A549 (cell line): ENCODE data around the gene FOXP1. TPM values are rescaled to one million over a fixed set of nuclear protein-coding genes. Genes with fewer than 3 reads are reported as not detected.

Experiments used
- ATAC-seq, 2 experiments: fragments of 200-7000 bp in 1 of 2; fragments of >200 bp in 1 of 2; cut with Nextera tagmentation in 1 of 2; cut with Tn5 transposase in 1 of 2; 3 replicates each; pipeline versions ENCODE4 v1.8.0 to v1.9.1; 2018 to 2020; ENCODE audit warnings: mild to moderate bottlenecking in 1 of 2, moderate library complexity in 1 of 2
- CTCF ChIA-PET: fragments of 300-600 bp; sonication (Branson Sonifier 250); formaldehyde crosslinking; extraction: SDS; loops from one replicate; lab custom pipeline; 2021; ENCODE audit warnings: antibody characterized with exemption, inconsistent platforms; lab: Yijun Ruan, JAX
- POLR2A ChIA-PET: fragments of 350-600 bp; formaldehyde crosslinking; extraction: SDS; loops from one replicate; lab custom pipeline; 2021; ENCODE audit warnings: antibody characterized with exemption, inconsistent platforms; lab: Yijun Ruan, JAX
- DNase-seq, 2 experiments: peaks; one replicate each; pipeline versions ENCODE4 v3.0.0 to v3.0.0-alpha.2; 2011 to 2016; ENCODE audit warnings: low read depth in 1 of 2, low spot score in 1 of 2
- FAIRE-seq: peaks from 2 replicates; lab custom pipeline; 2011; peaks lifted over from hg19 to GRCh38; lab: Jason Lieb, UNC
- H3K27ac ChIP-seq, 2 experiments: fragments of >200 bp; sonication (Bioruptor Twin); formaldehyde crosslinking; 3 replicates each; pipeline ENCODE4 v1.5.1; 2016 to 2017
- H3K4me1 ChIP-seq: fragments of >200 bp; sonication (Bioruptor Twin); formaldehyde crosslinking; 3 replicates; pipeline ENCODE4 v1.6.1; 2016
- H3K4me2 ChIP-seq: fragments of >200 bp; sonication (Bioruptor Twin); formaldehyde crosslinking; 3 replicates; pipeline ENCODE4 v1.6.1; 2016
- H3K4me3 ChIP-seq: fragments of >200 bp; sonication (Bioruptor Twin); formaldehyde crosslinking; 3 replicates; pipeline ENCODE4 v1.5.1; 2016
- H3K9me3 ChIP-seq: fragments of >200 bp; sonication (Bioruptor Twin); formaldehyde crosslinking; 3 replicates; pipeline ENCODE4 v1.6.1; 2016
- CHD2 ChIP-seq: fragments of 150-350 bp; IDR thresholded peaks from 2 replicates; pipeline ENCODE4 v1.6.1; 2014; ENCODE audit warnings: low read length; ENCODE audit not compliant: partially characterized antibody
- FOSL2 ChIP-seq, 2 experiments: fragments of 450-650 bp in 1 of 2; fragments of >200 bp in 1 of 2; sonication (Bioruptor Twin) in 1 of 2; formaldehyde crosslinking; IDR thresholded peaks; 2 replicates each; pipeline versions ENCODE4 v1.5.0 to v1.6.1; 2016 to 2020; ENCODE audit warnings: mild to moderate bottlenecking in 1 of 2, moderate library complexity in 1 of 2
- FOXS1 ChIP-seq: fragments of 250-450 bp; sonication (Bioruptor Pico); IDR thresholded peaks from 2 replicates; pipeline ENCODE4 v1.5.0; 2020; ENCODE audit warnings: mild to moderate bottlenecking, moderate library complexity
- GATA3 ChIP-seq: IDR thresholded peaks from 2 replicates; pipeline ENCODE4 v1.6.1; 2012; ENCODE audit warnings: borderline replicate concordance
- HEYL ChIP-seq: fragments of 250-450 bp; sonication (Bioruptor Pico); IDR thresholded peaks from 2 replicates; pipeline ENCODE4 v1.8.0; 2021; ENCODE audit warnings: mild to moderate bottlenecking, moderate library complexity
- HOXB5 ChIP-seq: fragments of 250-450 bp; sonication (Bioruptor Pico); IDR thresholded peaks from 2 replicates; pipeline ENCODE4 v1.5.0; 2020; ENCODE audit warnings: mild to moderate bottlenecking, moderate library complexity
- MAFK ChIP-seq: fragments of 450-650 bp; IDR thresholded peaks from 2 replicates; pipeline ENCODE4 v1.6.1; 2014; ENCODE audit not compliant: partially characterized antibody
- MYC ChIP-seq: IDR thresholded peaks from 2 replicates; pipeline ENCODE4 v1.6.1; 2012; ENCODE audit warnings: mild to moderate bottlenecking, inconsistent platforms, low read length, improper control_type of control experiment, borderline replicate concordance
- NFE2L2 ChIP-seq: fragments of 150-350 bp; conservative IDR thresholded peaks from 2 replicates; pipeline ENCODE4 v1.6.1; 2014; ENCODE audit warnings: low read length
- POLR2A ChIP-seq: IDR thresholded peaks from 2 replicates; pipeline ENCODE4 v1.6.1; 2012; ENCODE audit warnings: mild to moderate bottlenecking, low read length
- POLR2AphosphoS2 ChIP-seq: conservative IDR thresholded peaks from 2 replicates; pipeline ENCODE4 v1.6.1; 2012; ENCODE audit warnings: low read length, improper control_type of control experiment, inconsistent platforms
- RAD21 ChIP-seq, 2 experiments: fragments of >200 bp in 1 of 2; sonication (Bioruptor Twin) in 1 of 2; formaldehyde crosslinking in 1 of 2; IDR thresholded peaks in 1 of 2; conservative IDR thresholded peaks in 1 of 2; 2 replicates in 1 of 2; 3 replicates in 1 of 2; pipeline ENCODE4 v1.6.1; 2012 to 2018; ENCODE audit warnings: inconsistent platforms in 1 of 2
- RCOR1 ChIP-seq: fragments of 150-350 bp; IDR thresholded peaks from 2 replicates; pipeline ENCODE4 v1.6.1; 2014; ENCODE audit warnings: antibody characterized with exemption, low read length, low read depth
- RNF2 ChIP-seq: fragments of 200-600 bp; sonication (generic); IDR thresholded peaks from 2 replicates; pipeline ENCODE4 v1.6.1; 2016; ENCODE audit warnings: low read depth, mild to moderate bottlenecking, antibody characterized with exemption, moderate library complexity, borderline replicate concordance
- SMC3 ChIP-seq: fragments of >200 bp; sonication (Bioruptor Twin); formaldehyde crosslinking; IDR thresholded peaks from 3 replicates; pipeline ENCODE4 v1.6.1; 2018; ENCODE audit warnings: inconsistent platforms
- SREBF2 ChIP-seq: fragments of 450-650 bp; IDR thresholded peaks from 2 replicates; pipeline ENCODE4 v1.6.1; 2014; ENCODE audit warnings: mild to moderate bottlenecking, moderate library complexity
- TP53 ChIP-seq: fragments of 250-450 bp; sonication (Bioruptor Pico); IDR thresholded peaks from 2 replicates; pipeline ENCODE4 v1.5.0; 2021; ENCODE audit warnings: mild to moderate bottlenecking, moderate library complexity
- ZNF302 ChIP-seq: fragments of 250-450 bp; sonication (Bioruptor Pico); IDR thresholded peaks from 2 replicates; pipeline ENCODE4 v1.9.0; 2021; ENCODE audit warnings: inconsistent platforms, mild to moderate bottlenecking, moderate library complexity
- WGBS: methylation state at CpG from one replicate; pipeline ENCODE4 v1.1.6; 2017; ENCODE audit errors: missing lambda C conversion rate; 5-methylcytosine and 5-hydroxymethylcytosine counted together
- polyA plus RNA-seq, 4 experiments: library from polyadenylated mRNA; depleted of rRNA in 3 of 4; stranded (reverse); fragments of >200 nt; fragmentation: RNase III in 1 of 4; extraction: RNeasy Plus Mini Kit Qiagen cat#74134 plus additional on column Dnase treatment in 1 of 4; gene quantifications; 2 replicates in 3 of 4; 3 replicates in 1 of 4; pipeline ENCODE4 v1.2.3, GENCODE V29; 2011 to 2017
- TF ChIP-seq, protein P1 (sequence below): IDR thresholded peaks from 2 replicates; pipeline ENCODE4 v1.6.1; 2012; ENCODE audit warnings: low read depth, borderline replicate concordance
- TF ChIP-seq, protein P2 (sequence below): fragments of >200 bp; sonication (Bioruptor Twin); formaldehyde crosslinking; IDR thresholded peaks from 3 replicates; pipeline ENCODE4 v1.5.1; 2016
- TF ChIP-seq, protein P3 (sequence below): IDR thresholded peaks from 2 replicates; pipeline ENCODE4 v1.6.1; 2012
- TF ChIP-seq, protein P4 (sequence below): fragments of 250-450 bp; sonication (Bioruptor Pico); IDR thresholded peaks from 2 replicates; pipeline ENCODE4 v1.5.0; 2021; ENCODE audit warnings: mild to moderate bottlenecking, moderate library complexity, borderline replicate concordance
- TF ChIP-seq, protein P5 (sequence below): fragments of >200 bp; sonication (Bioruptor Twin); formaldehyde crosslinking; IDR thresholded peaks from 2 replicates; pipeline ENCODE4 v1.6.1; 2016

The FOXP1 gene
- polyA plus RNA-seq, 2 of the 4 experiments (the other 2 are of a cell fraction), result 12.8 to 13.9 TPM

DNA sequence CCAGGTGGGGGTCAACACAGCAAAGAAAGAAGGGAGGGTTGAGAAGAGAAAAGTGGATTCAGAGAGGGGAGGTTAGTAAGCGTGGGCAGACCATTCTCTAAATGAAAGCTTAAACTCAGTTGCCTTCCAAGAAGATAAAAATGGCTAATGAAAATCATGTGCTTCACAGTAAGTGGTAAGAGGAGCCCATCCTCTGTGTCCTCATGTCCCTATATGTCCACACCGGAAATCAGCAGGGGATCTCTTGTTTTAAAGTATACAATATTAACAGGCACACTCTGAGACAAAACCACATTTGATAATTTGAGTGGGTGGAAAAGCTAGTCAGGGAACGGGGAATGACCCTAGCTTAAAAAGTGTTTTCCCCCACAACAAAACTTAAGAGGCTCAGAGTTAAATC lies 4.4 kb upstream of the FOXP1 start:
- Histone ChIP-seq H3K27ac (peak overlapping the region in 1 of 2 experiments; percentile 13; a peak in 2 of 6 replicates), H3K4me1 (peaks cover 19% of the 10 kb centered on the region), H3K4me2 (no peak overlapping the region), H3K4me3 (no peak overlapping the region), H3K9me3 (peaks cover 7% of the 10 kb centered on the region; the same call in 1 of the 3 replicates)
- POLR2A ChIA-PET, result no interaction called here
- WGBS, result 87% methylated on average over 3 of the region's 3 CpGs
- FAIRE-seq, result no peak
- ATAC-seq, result no peak
- CTCF ChIA-PET, result interaction anchor here (0.5 to 6.0 kb wide), 10 partner anchors 8 to 600 kb away, joined by 3 to 23 read pairs (median 3); no protein-coding TSS in a partner anchor
- TF ChIP-seq HEYL (no peak), ZNF302 (CRISPR knock-in tag) (no peak), HOXB5 (CRISPR knock-in tag) (no peak)
- TF ChIP-seq, protein P1, sequence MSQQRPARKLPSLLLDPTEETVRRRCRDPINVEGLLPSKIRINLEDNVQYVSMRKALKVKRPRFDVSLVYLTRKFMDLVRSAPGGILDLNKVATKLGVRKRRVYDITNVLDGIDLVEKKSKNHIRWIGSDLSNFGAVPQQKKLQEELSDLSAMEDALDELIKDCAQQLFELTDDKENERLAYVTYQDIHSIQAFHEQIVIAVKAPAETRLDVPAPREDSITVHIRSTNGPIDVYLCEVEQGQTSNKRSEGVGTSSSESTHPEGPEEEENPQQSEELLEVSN, result no peak
- no peak for DNase-seq

DNA sequence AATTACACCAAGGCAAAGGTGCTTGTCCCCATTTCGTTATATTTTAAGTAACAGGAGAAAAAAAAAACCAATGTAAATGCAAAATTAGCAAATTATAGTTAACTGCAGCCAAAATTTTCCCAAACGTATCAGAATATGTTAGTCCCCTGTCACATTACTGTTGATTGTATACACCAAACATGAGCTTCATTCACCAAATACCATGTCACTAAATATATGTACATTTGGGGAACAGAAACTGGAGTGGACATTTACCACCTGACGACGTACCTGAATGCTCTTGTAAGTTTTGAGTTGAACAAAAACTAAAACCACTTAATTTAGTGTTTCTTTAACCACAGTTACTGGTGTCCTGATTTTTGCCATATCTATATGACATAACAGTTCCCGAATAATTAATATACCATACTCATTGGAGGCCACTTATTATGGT lies 3.3 kb upstream of the FOXP1 start:
- FAIRE-seq, result no peak
- H3K4me1 ChIP-seq, result peaks cover 19% of the 10 kb centered on the region

DNA sequence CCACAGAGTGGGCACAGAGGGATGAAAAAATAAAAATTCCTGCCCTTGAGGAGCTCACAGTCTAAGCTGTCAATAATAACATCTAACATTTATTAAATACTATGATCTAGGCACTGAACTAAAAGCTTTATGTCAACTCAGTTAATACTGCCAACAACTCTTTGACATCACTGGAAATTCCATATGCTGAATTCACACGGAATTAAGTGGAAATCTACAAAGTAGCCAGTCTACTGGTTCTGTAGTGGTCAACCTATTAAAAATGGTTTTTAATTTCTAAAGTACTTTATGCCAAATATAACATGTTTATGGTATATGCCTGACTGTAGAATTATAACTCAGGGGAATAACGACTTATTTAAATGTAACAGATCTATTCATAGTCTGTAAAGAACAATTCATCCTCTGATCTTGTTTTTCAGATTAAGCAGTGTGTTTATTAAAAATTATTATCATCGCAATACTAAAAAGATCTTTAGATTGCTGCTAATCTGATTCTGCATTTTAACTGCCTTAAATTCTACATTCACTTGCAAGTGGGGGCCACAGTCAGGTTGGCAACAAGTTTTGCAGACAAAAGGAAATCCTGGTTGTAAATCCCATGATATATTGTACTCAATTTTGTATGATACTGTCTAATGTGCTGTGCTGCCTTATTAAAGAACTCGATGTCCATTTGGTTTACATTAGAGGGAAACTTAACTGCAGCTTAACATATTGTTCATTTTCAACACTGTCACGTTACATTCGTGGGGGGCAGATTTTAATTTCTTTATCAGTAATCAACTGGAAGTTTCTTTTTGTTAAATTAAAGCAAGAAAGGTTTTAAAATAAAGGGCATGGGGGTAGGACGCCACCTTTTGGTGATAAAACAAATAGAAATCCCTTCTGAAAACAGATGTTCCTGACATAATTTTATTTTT lies 2.6 kb upstream of the FOXP1 start:
- no peak overlapping the region for H3K4me3 ChIP-seq
- H3K4me1 ChIP-seq, result peaks cover 19% of the 10 kb centered on the region
- ChIA-PET POLR2A (no interaction called here), CTCF (interaction anchor here (0.6 to 6.0 kb wide), 25 partner anchors 8 to 1522 kb away, joined by 3 to 39 read pairs (median 3); no protein-coding TSS in a partner anchor)
- TF ChIP-seq, protein P2, sequence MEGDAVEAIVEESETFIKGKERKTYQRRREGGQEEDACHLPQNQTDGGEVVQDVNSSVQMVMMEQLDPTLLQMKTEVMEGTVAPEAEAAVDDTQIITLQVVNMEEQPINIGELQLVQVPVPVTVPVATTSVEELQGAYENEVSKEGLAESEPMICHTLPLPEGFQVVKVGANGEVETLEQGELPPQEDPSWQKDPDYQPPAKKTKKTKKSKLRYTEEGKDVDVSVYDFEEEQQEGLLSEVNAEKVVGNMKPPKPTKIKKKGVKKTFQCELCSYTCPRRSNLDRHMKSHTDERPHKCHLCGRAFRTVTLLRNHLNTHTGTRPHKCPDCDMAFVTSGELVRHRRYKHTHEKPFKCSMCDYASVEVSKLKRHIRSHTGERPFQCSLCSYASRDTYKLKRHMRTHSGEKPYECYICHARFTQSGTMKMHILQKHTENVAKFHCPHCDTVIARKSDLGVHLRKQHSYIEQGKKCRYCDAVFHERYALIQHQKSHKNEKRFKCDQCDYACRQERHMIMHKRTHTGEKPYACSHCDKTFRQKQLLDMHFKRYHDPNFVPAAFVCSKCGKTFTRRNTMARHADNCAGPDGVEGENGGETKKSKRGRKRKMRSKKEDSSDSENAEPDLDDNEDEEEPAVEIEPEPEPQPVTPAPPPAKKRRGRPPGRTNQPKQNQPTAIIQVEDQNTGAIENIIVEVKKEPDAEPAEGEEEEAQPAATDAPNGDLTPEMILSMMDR, result peak; percentile 89
- TF ChIP-seq, protein P3, sequence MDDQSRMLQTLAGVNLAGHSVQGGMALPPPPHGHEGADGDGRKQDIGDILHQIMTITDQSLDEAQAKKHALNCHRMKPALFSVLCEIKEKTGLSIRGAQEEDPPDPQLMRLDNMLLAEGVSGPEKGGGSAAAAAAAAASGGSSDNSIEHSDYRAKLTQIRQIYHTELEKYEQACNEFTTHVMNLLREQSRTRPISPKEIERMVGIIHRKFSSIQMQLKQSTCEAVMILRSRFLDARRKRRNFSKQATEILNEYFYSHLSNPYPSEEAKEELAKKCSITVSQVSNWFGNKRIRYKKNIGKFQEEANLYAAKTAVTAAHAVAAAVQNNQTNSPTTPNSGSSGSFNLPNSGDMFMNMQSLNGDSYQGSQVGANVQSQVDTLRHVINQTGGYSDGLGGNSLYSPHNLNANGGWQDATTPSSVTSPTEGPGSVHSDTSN, result no peak
- peak; percentile 79 to 90 for TF ChIP-seq RAD21 (conservative IDR thresholded peaks at IDR 0.05 in 1 of 2, IDR thresholded peaks at IDR 0.05 in 1 of 2)
- no peak for TF ChIP-seq TP53 (CRISPR knock-in tag)
- TF ChIP-seq FOSL2 (IDR thresholded peaks at IDR 0.05), result no peak
- no peak for TF ChIP-seq FOSL2 (CRISPR knock-in tag; IDR thresholded peaks at IDR 0.05)
- no peak for TF ChIP-seq MYC
- TF ChIP-seq POLR2A, result no peak
- peak; percentile 86 for TF ChIP-seq SMC3
- H3K27ac ChIP-seq, result peak overlapping the region; percentile 95 to 100
- peaks cover 7% of the 10 kb centered on the region; the same call in 1 of the 3 replicates for H3K9me3 ChIP-seq
- FAIRE-seq, result no peak
- ATAC-seq, result no peak
- H3K4me2 ChIP-seq, result peak overlapping the region; percentile 95
- peak in 1 of 2 experiments; percentile 46 for DNase-seq
- WGBS, result 15% methylated on average over 7 of the region's 7 CpGs

More for the DNA sequence above, 3.3 kb upstream of the FOXP1 start:
- 0% methylated on average over 5 of the region's 5 CpGs for WGBS
- Histone ChIP-seq H3K4me3 (no peak overlapping the region), H3K27ac (0 out of 6 replicates have a peak overlapping the region, but pooled peaks of 1 of the 2 experiments have one; percentile 20), H3K9me3 (peaks cover 7% of the 10 kb centered on the region; the same call in 1 of the 3 replicates), H3K4me2 (peak overlapping the region; percentile 95; the same call in 2 of the 3 replicates)
- POLR2A ChIA-PET, result no interaction called here
- TF ChIP-seq MAFK, result no peak
- TF ChIP-seq CHD2, result no peak
- no peak for TF ChIP-seq NFE2L2
- TF ChIP-seq, protein P1, result no peak
- TF ChIP-seq, protein P3, result no peak
- TF ChIP-seq, protein P4, sequence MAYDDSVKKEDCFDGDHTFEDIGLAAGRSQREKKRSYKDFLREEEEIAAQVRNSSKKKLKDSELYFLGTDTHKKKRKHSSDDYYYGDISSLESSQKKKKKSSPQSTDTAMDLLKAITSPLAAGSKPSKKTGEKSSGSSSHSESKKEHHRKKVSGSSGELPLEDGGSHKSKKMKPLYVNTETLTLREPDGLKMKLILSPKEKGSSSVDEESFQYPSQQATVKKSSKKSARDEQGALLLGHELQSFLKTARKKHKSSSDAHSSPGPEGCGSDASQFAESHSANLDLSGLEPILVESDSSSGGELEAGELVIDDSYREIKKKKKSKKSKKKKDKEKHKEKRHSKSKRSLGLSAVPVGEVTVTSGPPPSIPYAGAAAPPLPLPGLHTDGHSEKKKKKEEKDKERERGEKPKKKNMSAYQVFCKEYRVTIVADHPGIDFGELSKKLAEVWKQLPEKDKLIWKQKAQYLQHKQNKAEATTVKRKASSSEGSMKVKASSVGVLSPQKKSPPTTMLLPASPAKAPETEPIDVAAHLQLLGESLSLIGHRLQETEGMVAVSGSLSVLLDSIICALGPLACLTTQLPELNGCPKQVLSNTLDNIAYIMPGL (CRISPR knock-in tag), result no peak
- no peak for TF ChIP-seq GATA3
- TF ChIP-seq RCOR1, result no peak
- no peak for TF ChIP-seq FOXS1 (CRISPR knock-in tag)
- TF ChIP-seq RNF2, result no peak
- TF ChIP-seq SREBF2, result no peak
- no peak for TF ChIP-seq HOXB5 (CRISPR knock-in tag)
- TF ChIP-seq POLR2AphosphoS2, result no peak
- TF ChIP-seq, protein P5, sequence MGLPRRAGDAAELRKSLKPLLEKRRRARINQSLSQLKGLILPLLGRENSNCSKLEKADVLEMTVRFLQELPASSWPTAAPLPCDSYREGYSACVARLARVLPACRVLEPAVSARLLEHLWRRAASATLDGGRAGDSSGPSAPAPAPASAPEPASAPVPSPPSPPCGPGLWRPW, result no peak
- ATAC-seq, result no peak
- no peak for DNase-seq
- CTCF ChIA-PET, result interaction anchor here (0.6 to 6.0 kb wide), 26 partner anchors 10 to 1523 kb away, joined by 3 to 39 read pairs (median 3); no protein-coding TSS in a partner anchor
